H9 (cell line): ENCODE measurements around the gene DCAF8. TPM values are rescaled to one million over a fixed set of nuclear protein-coding genes. Genes with fewer than 3 reads are reported as not detected.

Source experiments
- DNase-seq: peaks from one replicate; pipeline ENCODE4 v3.0.0-alpha.2; 2017
- H2AFZ ChIP-seq: one replicate; pipeline ENCODE4 v1.6.1; 2013; ENCODE audit warnings: mild to moderate bottlenecking, low read length, control low read depth, moderate library complexity
- H2AK5ac ChIP-seq: 2 replicates; pipeline ENCODE4 v1.6.1; 2013; ENCODE audit warnings: low read length, control low read depth, mixed read lengths; ENCODE audit not compliant: insufficient read length
- H2BK120ac ChIP-seq: one replicate; pipeline ENCODE4 v1.6.1; 2013; ENCODE audit warnings: low read depth, mild to moderate bottlenecking, low read length, control low read depth, inconsistent platforms; ENCODE audit not compliant: poor library complexity, severe bottlenecking
- H2BK12ac ChIP-seq: 2 replicates; pipeline ENCODE4 v1.6.1; 2013; ENCODE audit warnings: low read length, control low read depth, mixed read lengths, low read depth; ENCODE audit not compliant: insufficient read length
- H2BK15ac ChIP-seq: 2 replicates; pipeline ENCODE4 v1.6.1; 2013; ENCODE audit warnings: low read depth, low read length, control low read depth
- H2BK20ac ChIP-seq: one replicate; pipeline ENCODE4 v1.6.1; 2013; ENCODE audit warnings: low read depth, mild to moderate bottlenecking, low read length, control low read depth, inconsistent platforms; ENCODE audit not compliant: poor library complexity, severe bottlenecking
- H2BK5ac ChIP-seq: 2 replicates; pipeline ENCODE4 v1.6.1; 2013; ENCODE audit warnings: low read length, control low read depth, mixed read lengths; ENCODE audit not compliant: insufficient read length
- H3K14ac ChIP-seq: 2 replicates; pipeline ENCODE4 v1.6.1; 2013; ENCODE audit warnings: low read length, control low read depth; ENCODE audit not compliant: insufficient read depth
- H3K18ac ChIP-seq: 2 replicates; pipeline ENCODE4 v1.6.1; 2013; ENCODE audit warnings: low read depth, mild to moderate bottlenecking, mixed read lengths, low read length, control low read depth; ENCODE audit not compliant: insufficient read length
- H3K23ac ChIP-seq: 2 replicates; pipeline ENCODE4 v1.6.1; 2013; ENCODE audit warnings: low read length, control low read depth, mixed read lengths, low read depth; ENCODE audit not compliant: insufficient read length
- H3K23me2 ChIP-seq: 2 replicates; pipeline ENCODE4 v1.6.1; 2013; ENCODE audit warnings: low read depth, mild to moderate bottlenecking, mixed read lengths, low read length, control low read depth; ENCODE audit not compliant: insufficient read length, poor library complexity, severe bottlenecking
- H3K27ac ChIP-seq: 2 replicates; pipeline ENCODE4 v1.5.1; 2013; ENCODE audit warnings: low read length, control low read depth, mixed read lengths, low read depth; ENCODE audit not compliant: insufficient read length
- H3K27me3 ChIP-seq: 2 replicates; pipeline ENCODE4 v1.6.1; 2013; ENCODE audit warnings: low read length, control low read depth, inconsistent platforms; ENCODE audit not compliant: insufficient read depth
- H3K4ac ChIP-seq: 2 replicates; pipeline ENCODE4 v1.6.1; 2013; ENCODE audit warnings: low read depth, mild to moderate bottlenecking, control low read depth, inconsistent platforms, low read length, moderate library complexity
- H3K4me1 ChIP-seq: 2 replicates; pipeline ENCODE4 v1.6.1; 2013; ENCODE audit warnings: low read length, control low read depth, inconsistent platforms; ENCODE audit not compliant: insufficient read depth
- H3K4me2 ChIP-seq: 2 replicates; pipeline ENCODE4 v1.6.1; 2013; ENCODE audit warnings: low read length, control low read depth, mixed read lengths; ENCODE audit not compliant: insufficient read length, insufficient read depth
- H3K56ac ChIP-seq: 2 replicates; pipeline ENCODE4 v1.6.1; 2013; ENCODE audit warnings: low read depth, mild to moderate bottlenecking, mixed read lengths, low read length, control low read depth; ENCODE audit not compliant: insufficient read length
- H3K79me1 ChIP-seq: 2 replicates; pipeline ENCODE4 v1.6.1; 2013; ENCODE audit warnings: low read depth, mild to moderate bottlenecking, moderate library complexity, low read length, control low read depth, inconsistent platforms; ENCODE audit not compliant: insufficient read depth, poor library complexity, severe bottlenecking
- H3K79me2 ChIP-seq: 2 replicates; pipeline ENCODE4 v1.6.1; 2013; ENCODE audit warnings: low read length, control low read depth, inconsistent platforms; ENCODE audit not compliant: insufficient read depth
- H3K9ac ChIP-seq: 2 replicates; pipeline ENCODE4 v1.6.1; 2013; ENCODE audit warnings: low read length, control low read depth, mixed read lengths; ENCODE audit not compliant: insufficient read length; ENCODE audit errors: extremely low read depth
- H3K9me3 ChIP-seq: one replicate; pipeline ENCODE4 v1.6.1; 2013; ENCODE audit warnings: low read depth, low read length, inconsistent platforms; ENCODE audit not compliant: control insufficient read depth
- H3T11ph ChIP-seq: one replicate; pipeline ENCODE4 v1.6.1; 2013; ENCODE audit warnings: mild to moderate bottlenecking, low read length, control low read depth, inconsistent platforms
- H4K20me1 ChIP-seq: one replicate; pipeline ENCODE4 v1.6.1; 2013; ENCODE audit not compliant: control insufficient read depth, insufficient read length, insufficient read depth
- H4K5ac ChIP-seq: 2 replicates; pipeline ENCODE4 v1.6.1; 2013; ENCODE audit warnings: low read depth, mild to moderate bottlenecking, mixed read lengths, low read length, control low read depth; ENCODE audit not compliant: insufficient read length
- H4K8ac ChIP-seq: replicated peaks from 2 replicates; pipeline ENCODE4 v1.6.1; 2013; ENCODE audit warnings: low read length, control low read depth, mixed read lengths, low read depth; ENCODE audit not compliant: insufficient read length
- H4K91ac ChIP-seq: 2 replicates; pipeline ENCODE4 v1.6.1; 2013; ENCODE audit warnings: low read depth, mild to moderate bottlenecking, moderate library complexity, mixed read lengths, low read length, control low read depth; ENCODE audit not compliant: insufficient read length
- H3K27ac Mint-ChIP-seq, 3 experiments: 2 replicates in 2 of 3; 3 replicates in 1 of 3; pipeline ENCODE4 v1.8.0; 2020 to 2021; ENCODE audit warnings: mixed read lengths in 3 of 3, mild to moderate bottlenecking in 1 of 3, moderate library complexity in 1 of 3
- H3K27me3 Mint-ChIP-seq: 2 replicates; pipeline ENCODE4 v1.8.0; 2021; ENCODE audit warnings: low read depth, mild to moderate bottlenecking, moderate library complexity, mixed read lengths
- H3K36me3 Mint-ChIP-seq, 3 experiments: 2 replicates in 2 of 3; 3 replicates in 1 of 3; pipeline ENCODE4 v1.8.0; 2020 to 2021; ENCODE audit warnings: low read depth in 3 of 3, mixed read lengths in 3 of 3; ENCODE audit not compliant: insufficient read depth in 1 of 3
- H3K4me1 Mint-ChIP-seq, 2 experiments: 2 replicates each; pipeline ENCODE4 v1.8.0; 2020; ENCODE audit warnings: mixed read lengths in 2 of 2
- H3K4me3 Mint-ChIP-seq, 2 experiments: 2 replicates in 1 of 2; 3 replicates in 1 of 2; pipeline ENCODE4 v1.8.0; 2020 to 2021; ENCODE audit warnings: mild to moderate bottlenecking in 2 of 2, mixed read lengths in 2 of 2, moderate library complexity in 1 of 2
- H3K9me3 Mint-ChIP-seq, 2 experiments: 2 replicates in 1 of 2; 3 replicates in 1 of 2; pipeline ENCODE4 v1.8.0; 2020; ENCODE audit warnings: mild to moderate bottlenecking in 2 of 2, mixed read lengths in 2 of 2, moderate library complexity in 1 of 2
- WGBS: extraction: QIAGEN DNeasy Blood & Tissue Kit; methylation state at CpG from one replicate; pipeline ENCODE4 v1.1.7; 2013; ENCODE audit warnings: missing lambda C conversion rate, low lambda C conversion rate, mixed read lengths; ENCODE audit not compliant: insufficient read length; ENCODE audit errors: extremely low coverage; 5-methylcytosine and 5-hydroxymethylcytosine counted together
- total RNA-seq: library from RNA; stranded (reverse); gene quantifications from 2 replicates; pipeline ENCODE4 v1.2.1, GENCODE V29; 2021
- TF ChIP-seq, protein P1 (sequence below): fragments of 200-600 bp; sonication (generic); conservative IDR thresholded peaks from 3 replicates; pipeline ENCODE4 v1.8.0; 2021; ENCODE audit warnings: antibody characterized with exemption, mild to moderate bottlenecking

The DCAF8 gene
- total RNA-seq, 1 experiment from 2014 or later: 106 TPM

DNA sequence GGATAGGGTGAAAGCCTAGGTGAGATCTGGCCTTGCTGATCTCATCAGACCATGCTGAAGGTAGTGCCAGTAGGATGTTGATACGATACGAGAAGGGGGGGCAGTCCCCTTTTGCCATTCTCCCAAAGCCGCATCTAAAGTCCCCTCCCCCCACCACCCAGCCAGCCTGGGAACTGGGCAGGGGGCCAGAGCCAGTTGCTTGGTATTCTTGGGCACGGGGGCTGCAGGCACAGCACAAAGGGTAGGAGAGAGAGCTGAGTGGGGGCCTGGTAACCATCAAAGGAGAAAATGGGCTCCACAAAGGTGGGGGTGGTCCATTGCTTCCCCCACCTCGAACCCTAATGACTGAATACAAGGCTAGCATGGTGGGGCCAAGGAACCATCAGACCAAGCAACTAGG lies 51.8 kb downstream of the DCAF8 start:
- Histone ChIP-seq H3K23ac (no peak overlapping the region), H3T11ph (no peak overlapping the region), H3K79me1 (no peaks in the 10 kb centered on the region), H3K4me2 (no peak overlapping the region), H3K27ac (no peak overlapping the region), H3K9me3 (no peaks in the 10 kb centered on the region), H3K23me2 (peaks cover 7% of the 10 kb centered on the region), H2BK15ac (no peak overlapping the region), H4K5ac (no peak overlapping the region), H3K4ac (no peak overlapping the region), H3K4me1 (peaks cover 17% of the 10 kb centered on the region; the same call in 1 of the 2 replicates), H3K18ac (no peak overlapping the region), H4K20me1 (no peaks in the 10 kb centered on the region), H3K56ac (no peak overlapping the region), H2BK5ac (no peak overlapping the region), H3K14ac (no peak overlapping the region), H2BK12ac (no peak overlapping the region), H2BK20ac (no peak overlapping the region), H4K8ac (no peak overlapping the region), H2AFZ (no peak overlapping the region), H3K79me2 (no peaks in the 10 kb centered on the region), H4K91ac (no peak overlapping the region), H2AK5ac (no peak overlapping the region), H3K9ac (no peak overlapping the region), H2BK120ac (no peak overlapping the region), H3K27me3 (no peaks in the 10 kb centered on the region)
- no peaks in the 10 kb centered on the region; a peak in 1 of 5 replicates for H3K9me3 Mint-ChIP-seq
- TF ChIP-seq, protein P1, sequence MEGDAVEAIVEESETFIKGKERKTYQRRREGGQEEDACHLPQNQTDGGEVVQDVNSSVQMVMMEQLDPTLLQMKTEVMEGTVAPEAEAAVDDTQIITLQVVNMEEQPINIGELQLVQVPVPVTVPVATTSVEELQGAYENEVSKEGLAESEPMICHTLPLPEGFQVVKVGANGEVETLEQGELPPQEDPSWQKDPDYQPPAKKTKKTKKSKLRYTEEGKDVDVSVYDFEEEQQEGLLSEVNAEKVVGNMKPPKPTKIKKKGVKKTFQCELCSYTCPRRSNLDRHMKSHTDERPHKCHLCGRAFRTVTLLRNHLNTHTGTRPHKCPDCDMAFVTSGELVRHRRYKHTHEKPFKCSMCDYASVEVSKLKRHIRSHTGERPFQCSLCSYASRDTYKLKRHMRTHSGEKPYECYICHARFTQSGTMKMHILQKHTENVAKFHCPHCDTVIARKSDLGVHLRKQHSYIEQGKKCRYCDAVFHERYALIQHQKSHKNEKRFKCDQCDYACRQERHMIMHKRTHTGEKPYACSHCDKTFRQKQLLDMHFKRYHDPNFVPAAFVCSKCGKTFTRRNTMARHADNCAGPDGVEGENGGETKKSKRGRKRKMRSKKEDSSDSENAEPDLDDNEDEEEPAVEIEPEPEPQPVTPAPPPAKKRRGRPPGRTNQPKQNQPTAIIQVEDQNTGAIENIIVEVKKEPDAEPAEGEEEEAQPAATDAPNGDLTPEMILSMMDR: no peak
- H3K36me3 Mint-ChIP-seq: peaks cover 32 to 82% (median 45%) of the 10 kb centered on the region in 3 experiments
- no peak for DNase-seq
- H3K27ac Mint-ChIP-seq: peak overlapping the region in 1 of 3 experiments; percentile 58; a peak in 1 of 7 replicates
- peaks cover 63 to 64% of the 10 kb centered on the region in 2 experiments for H3K4me1 Mint-ChIP-seq
- H3K27me3 Mint-ChIP-seq: no peaks in the 10 kb centered on the region
- WGBS: no CpG with 5 or more reads among the region's 5 CpGs
- no peak overlapping the region; a peak in 1 of 5 replicates for H3K4me3 Mint-ChIP-seq
